GM12865 (cell line): ENCODE results near the gene NCCRP1.

ENCODE experiments used
- DNase-seq: peaks from one replicate; pipeline ENCODE4 v3.0.0; 2010; ENCODE audit warnings: low read depth
- H3K4me3 ChIP-seq: 2 replicates; pipeline ENCODE4 v1.5.1; 2011; ENCODE audit warnings: mild to moderate bottlenecking, low read depth, low read length, control low read depth
- CTCF ChIP-seq: IDR thresholded peaks from 2 replicates; pipeline ENCODE4 v1.5.1; 2011; ENCODE audit warnings: low read length, control low read depth, low read depth, inconsistent platforms; ENCODE audit not compliant: insufficient read depth; ENCODE audit errors: missing control alignments

The NCCRP1 gene

GRCh38 chr19:39248806-39249205 lies 52.0 kb downstream of the NCCRP1 start, which contains the start of gene IFNL4:
TSS of gene IFNL4 (minus strand) at chr19:39248856.
- no peak for DNase-seq
- TF ChIP-seq CTCF: no peak
- no peak within 1 kb of the TSS for H3K4me3 ChIP-seq

GRCh38 chr19:39251081-39251480 lies 54.3 kb downstream of the NCCRP1 start:
- no peak for TF ChIP-seq CTCF
- no peak for DNase-seq
- H3K4me3 ChIP-seq: no peak overlapping the region
